Measurements from ENCODE around the gene HLA-E. TPM values are rescaled to one million over a fixed set of nuclear protein-coding genes. Genes with fewer than 3 reads are reported as not detected.

HLA-E gene
- total RNA-seq (1,000 to 10,000 TPM; 1,291 to 1,305 TPM), polyA plus RNA-seq (1,000 to 10,000 TPM; 2,699 to 2,977 (median 2,826) TPM), total RNA-seq (1,053 to 2,171 (median 1,918) reads per million in 6 experiments)

DNA sequence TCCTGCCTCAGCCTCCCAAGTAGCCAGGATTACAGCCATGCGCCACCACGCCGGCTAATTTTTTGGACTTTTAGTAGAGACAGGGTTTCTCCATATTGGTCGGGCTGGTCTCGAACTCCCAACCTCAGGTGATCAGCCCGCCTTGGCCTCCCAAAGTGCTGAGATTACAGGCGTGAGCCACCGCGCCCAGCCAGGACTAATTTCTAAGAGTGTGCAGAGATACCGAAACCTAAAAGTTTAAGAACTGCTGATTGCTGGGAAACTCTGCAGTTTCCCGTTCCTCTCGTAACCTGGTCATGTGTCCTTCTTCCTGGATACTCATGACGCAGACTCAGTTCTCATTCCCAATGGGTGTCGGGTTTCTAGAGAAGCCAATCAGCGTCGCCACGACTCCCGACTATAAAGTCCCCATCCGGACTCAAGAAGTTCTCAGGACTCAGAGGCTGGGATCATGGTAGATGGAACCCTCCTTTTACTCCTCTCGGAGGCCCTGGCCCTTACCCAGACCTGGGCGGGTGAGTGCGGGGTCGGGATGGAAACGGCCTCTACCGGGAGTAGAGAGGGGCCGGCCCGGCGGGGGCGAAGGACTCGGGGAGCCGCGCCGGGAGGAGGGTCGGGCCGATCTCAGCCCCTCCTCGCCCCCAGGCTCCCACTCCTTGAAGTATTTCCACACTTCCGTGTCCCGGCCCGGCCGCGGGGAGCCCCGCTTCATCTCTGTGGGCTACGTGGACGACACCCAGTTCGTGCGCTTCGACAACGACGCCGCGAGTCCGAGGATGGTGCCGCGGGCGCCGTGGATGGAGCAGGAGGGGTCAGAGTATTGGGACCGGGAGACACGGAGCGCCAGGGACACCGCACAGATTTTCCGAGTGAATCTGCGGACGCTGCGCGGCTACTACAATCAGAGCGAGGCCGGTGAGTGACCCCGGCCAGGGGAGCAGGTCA lies at the start of gene HLA-E:
HLA-E (plus strand) TSS at position 429 of the 945 bp plus-strand sequence; CDS start at position 452, 23 bp downstream.
- H3K27ac Mint-ChIP-seq = peak within 1 kb of the TSS; percentile 97 to 100 (median 98)
- peaks cover 34 to 61% (median 49%) of the 10 kb centered on the region in 4 donors for H3K4me1 Mint-ChIP-seq
- peaks cover 22 to 48% (median 31%) of the 10 kb centered on the region in 3 donors for H3K36me3 Mint-ChIP-seq
- POLR2A ChIA-PET = interaction anchor here (1.0 to 12.2 kb wide), 12 partner anchors 7 to 231 kb away, joined by 6 to 540 read pairs (median 34); partner anchors contain the start of genes GNL1, MRPS18B, PPP1R10 and PRR3
- ATAC-seq (peak; percentile 79 to 82), DNase-seq (peak; percentile 59 to 97 (median 92))
- no peaks in the 10 kb centered on the region for H3K9me3 Mint-ChIP-seq
- H3K27me3 Mint-ChIP-seq = no peaks in the 10 kb centered on the region
- H3K4me3 Mint-ChIP-seq = peak within 1 kb of the TSS; percentile 95 to 100 (median 99)

- Mint-ChIP-seq H3K27me3 (peaks cover 49 to 75% (median 57%) of the 10 kb centered on the region in 5 donors), H3K27ac (peak overlapping the region in 1 of 10 donors; percentile 49), H3K9me3 (no peaks in the 10 kb centered on the region), H3K4me1 (peaks cover 3 to 7% (median 3%) of the 10 kb centered on the region in 4 donors), H3K4me3 (no peak overlapping the region), H3K36me3 (no peaks in the 10 kb centered on the region)
- DNase-seq (no peak), ATAC-seq (no peak)
- POLR2A ChIA-PET = interaction anchor here (1.4 kb wide), 1 partner anchor 10 kb away, joined by 3 read pairs; no protein-coding TSS in a partner anchor
Observed at GRCh38 chr6:30441171-30441570, 48.1 kb upstream of the HLA-E start.

DNA sequence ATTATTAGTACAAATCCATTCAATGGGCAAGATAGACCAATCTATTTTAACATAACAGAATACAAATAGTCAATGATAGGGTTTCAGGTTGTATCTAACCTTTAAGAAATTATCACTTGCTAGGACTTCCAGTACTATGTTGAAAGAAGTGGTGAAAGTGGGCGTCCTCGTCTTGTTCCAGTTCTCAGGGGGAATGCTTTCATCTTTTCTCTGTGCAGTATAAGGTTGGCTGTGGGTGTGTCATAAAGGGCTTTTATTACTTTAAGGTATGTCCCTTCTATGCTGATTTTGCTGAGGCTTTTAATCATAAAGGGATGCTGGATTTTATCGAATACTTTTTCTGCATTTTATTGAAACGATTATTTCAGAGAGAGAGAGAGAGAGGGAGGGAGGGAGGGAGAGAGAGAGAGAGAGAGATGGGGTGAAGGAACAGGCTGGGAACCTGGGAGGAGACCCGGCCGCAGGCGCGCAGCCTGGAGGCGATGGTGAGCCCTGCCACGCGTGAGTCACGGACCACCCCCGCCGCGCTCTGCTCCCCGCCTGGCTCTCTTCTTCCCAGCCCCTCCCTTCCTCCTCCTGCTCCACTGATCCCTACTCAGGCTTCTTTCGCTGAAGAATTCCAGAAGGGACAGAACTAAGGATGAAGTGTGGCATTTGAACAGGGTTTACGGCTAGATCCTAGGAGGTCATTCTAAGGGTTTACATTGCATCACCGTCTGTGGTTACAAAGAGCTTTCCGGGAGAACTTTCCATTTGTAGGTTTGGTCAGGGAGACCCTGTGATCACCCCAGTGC lies 45.5 kb upstream of the HLA-E start:
- H3K4me3 Mint-ChIP-seq = peak overlapping the region in 2 of 10 donors; percentile 2 to 9
- peaks cover 0 to 2% (median 0%) of the 10 kb centered on the region in 3 donors for H3K36me3 Mint-ChIP-seq
- no peaks in the 10 kb centered on the region for H3K9me3 Mint-ChIP-seq
- ATAC-seq (peak in 1 of 2 donors; percentile 42), DNase-seq (no peak)
- H3K27ac Mint-ChIP-seq = no peak overlapping the region
- H3K4me1 Mint-ChIP-seq = peaks cover 3 to 10% (median 4%) of the 10 kb centered on the region in 4 donors
- peaks cover 68 to 94% (median 76%) of the 10 kb centered on the region in 5 donors for H3K27me3 Mint-ChIP-seq
- POLR2A ChIA-PET = no interaction called here

- DNase-seq (no peak), ATAC-seq (no peak)
- Mint-ChIP-seq H3K27me3 (peaks cover 71 to 95% (median 80%) of the 10 kb centered on the region in 5 donors), H3K9me3 (no peaks in the 10 kb centered on the region), H3K4me1 (peaks cover 7 to 15% (median 8%) of the 10 kb centered on the region in 4 donors), H3K36me3 (peaks cover 0 to 2% (median 0%) of the 10 kb centered on the region in 3 donors), H3K4me3 (no peak overlapping the region), H3K27ac (no peak overlapping the region)
- POLR2A ChIA-PET = no interaction called here
Observed at GRCh38 chr6:30444451-30444742, 44.9 kb upstream of the HLA-E start.

GRCh38 chr6:30446259-30446658 lies 43.0 kb upstream of the HLA-E start:
- Mint-ChIP-seq H3K4me1 (peaks cover 18 to 34% (median 23%) of the 10 kb centered on the region in 4 donors), H3K9me3 (no peaks in the 10 kb centered on the region), H3K36me3 (peaks cover 0 to 2% (median 0%) of the 10 kb centered on the region in 3 donors), H3K4me3 (no peak overlapping the region), H3K27me3 (peaks cover 62 to 94% (median 73%) of the 10 kb centered on the region in 5 donors), H3K27ac (no peak overlapping the region)
- DNase-seq = no peak
- POLR2A ChIA-PET = no interaction called here
- no peak for ATAC-seq

- H3K27ac Mint-ChIP-seq = no peak overlapping the region
- DNase-seq (no peak), ATAC-seq (no peak)
- no peaks in the 10 kb centered on the region for H3K9me3 Mint-ChIP-seq
- H3K36me3 Mint-ChIP-seq = peaks cover 0 to 2% (median 0%) of the 10 kb centered on the region in 3 donors
- POLR2A ChIA-PET = no interaction called here
- H3K27me3 Mint-ChIP-seq = peaks cover 63 to 94% (median 74%) of the 10 kb centered on the region in 5 donors
- no peak overlapping the region for H3K4me3 Mint-ChIP-seq
- H3K4me1 Mint-ChIP-seq = peaks cover 24 to 42% (median 33%) of the 10 kb centered on the region in 4 donors
Observed at GRCh38 chr6:30447237-30447636, 42.1 kb upstream of the HLA-E start.

DNA sequence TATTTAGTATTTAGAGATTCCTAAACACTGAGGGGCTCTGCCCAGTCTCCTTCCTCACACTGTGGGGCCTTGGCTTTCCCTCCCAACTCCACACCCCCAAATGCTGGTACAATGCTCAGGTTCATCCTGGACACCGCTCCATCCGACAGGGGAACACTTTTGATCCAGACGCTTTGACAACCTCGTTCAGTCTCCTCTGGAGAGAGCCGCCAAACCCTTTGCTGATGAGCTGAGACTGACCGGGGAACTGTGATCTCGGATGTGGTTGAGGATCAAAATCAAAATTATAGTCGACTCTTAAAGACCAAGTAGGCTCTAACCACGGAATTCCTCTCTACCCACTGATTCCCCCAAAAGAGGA lies 38.8 kb upstream of the HLA-E start:
- peak overlapping the region in 4 of 10 donors; percentile 1 to 81 (median 33) for H3K27ac Mint-ChIP-seq
- H3K9me3 Mint-ChIP-seq = no peaks in the 10 kb centered on the region
- peaks cover 28 to 50% (median 44%) of the 10 kb centered on the region in 4 donors for H3K4me1 Mint-ChIP-seq
- peaks cover 54 to 96% (median 78%) of the 10 kb centered on the region in 5 donors for H3K27me3 Mint-ChIP-seq
- POLR2A ChIA-PET = interaction anchor here (1.1 to 2.6 kb wide), 6 partner anchors 9 to 164 kb away, joined by 3 to 16 read pairs (median 6); partner anchors contain the start of gene ABCF1
- no peak for DNase-seq
- peak overlapping the region; percentile 57 to 83 (median 74) for H3K4me3 Mint-ChIP-seq
- peaks cover 0 to 2% (median 0%) of the 10 kb centered on the region in 3 donors for H3K36me3 Mint-ChIP-seq
- peak; percentile 34 for ATAC-seq

DNA sequence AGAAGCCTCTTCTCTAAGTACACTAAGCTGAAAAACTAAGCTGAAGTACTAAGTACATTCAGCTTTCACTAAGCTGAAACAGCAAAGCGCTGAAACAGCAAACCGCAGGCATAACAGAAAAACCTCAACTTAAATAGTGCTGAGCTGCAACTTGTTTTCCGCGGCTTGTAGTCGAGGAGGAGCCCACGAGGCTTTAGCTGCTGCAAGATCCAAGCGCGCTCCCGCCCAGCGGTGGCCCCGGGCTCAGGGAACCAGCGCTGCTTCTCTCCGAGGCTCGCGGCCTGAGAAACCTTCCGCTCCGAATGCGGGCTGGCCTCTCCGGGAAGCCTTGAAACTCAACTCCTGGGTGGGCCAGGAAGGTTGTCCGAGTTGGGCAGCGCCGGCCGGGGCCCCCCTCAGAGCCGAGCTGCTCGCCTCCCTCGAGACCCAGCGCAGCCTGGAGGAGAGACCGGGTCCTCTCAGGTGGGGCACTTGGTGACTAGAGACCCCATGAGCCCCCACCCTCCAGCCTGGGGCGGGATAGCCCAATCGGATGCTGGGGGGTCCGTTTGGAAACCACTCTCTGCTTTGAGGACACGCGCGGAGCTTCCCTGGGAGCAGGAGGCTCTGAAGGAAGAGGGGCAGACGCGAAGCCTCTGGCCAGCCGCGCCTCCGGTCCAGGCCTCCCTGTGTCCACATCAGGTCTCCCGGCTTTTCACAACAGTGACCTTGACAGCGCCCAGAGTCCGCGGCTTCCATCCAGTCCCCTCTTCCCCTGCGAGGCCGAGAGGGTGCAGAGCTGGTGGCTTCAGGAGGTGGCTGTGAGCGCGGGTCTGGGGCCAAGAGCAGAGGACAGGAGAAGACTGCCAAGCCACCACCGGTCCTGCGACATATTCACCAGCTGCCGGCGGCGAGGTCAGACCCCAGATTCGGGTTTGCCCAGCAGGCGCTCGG lies 38.1 kb upstream of the HLA-E start:
- POLR2A ChIA-PET = interaction anchor here (1.0 to 2.6 kb wide), 11 partner anchors 9 to 164 kb away, joined by 3 to 16 read pairs (median 5); partner anchors contain the start of gene ABCF1
- H3K4me1 Mint-ChIP-seq = peaks cover 28 to 50% (median 44%) of the 10 kb centered on the region in 4 donors

GRCh38 chr6:30452736-30453507 lies 36.4 kb upstream of the HLA-E start:
- H3K36me3 Mint-ChIP-seq = no peaks in the 10 kb centered on the region
- peaks cover 28 to 50% (median 44%) of the 10 kb centered on the region in 4 donors for H3K4me1 Mint-ChIP-seq
- no peak for ATAC-seq
- POLR2A ChIA-PET = interaction anchor here (1.0 to 2.2 kb wide), 4 partner anchors 29 to 219 kb away, joined by 3 to 6 read pairs (median 6); no protein-coding TSS in a partner anchor
- no peaks in the 10 kb centered on the region for H3K9me3 Mint-ChIP-seq
- H3K27me3 Mint-ChIP-seq = peaks cover 41 to 96% (median 72%) of the 10 kb centered on the region in 5 donors
- H3K27ac Mint-ChIP-seq = no peak overlapping the region
- DNase-seq = no peak
- peak overlapping the region in 7 of 10 donors; percentile 66 to 75 (median 72) for H3K4me3 Mint-ChIP-seq

More for the DNA sequence above, 38.1 kb upstream of the HLA-E start:
- H3K27ac Mint-ChIP-seq = peak overlapping the region in 4 of 10 donors; percentile 1 to 81 (median 33)
- ATAC-seq = peak; percentile 79 to 83
- H3K9me3 Mint-ChIP-seq = no peaks in the 10 kb centered on the region
- H3K36me3 Mint-ChIP-seq = peaks cover 0 to 2% (median 0%) of the 10 kb centered on the region in 3 donors
- H3K4me3 Mint-ChIP-seq = peak overlapping the region; percentile 57 to 83 (median 74)
- H3K27me3 Mint-ChIP-seq = peaks cover 49 to 96% (median 76%) of the 10 kb centered on the region in 5 donors
- peak; percentile 39 to 79 (median 59) for DNase-seq

DNA sequence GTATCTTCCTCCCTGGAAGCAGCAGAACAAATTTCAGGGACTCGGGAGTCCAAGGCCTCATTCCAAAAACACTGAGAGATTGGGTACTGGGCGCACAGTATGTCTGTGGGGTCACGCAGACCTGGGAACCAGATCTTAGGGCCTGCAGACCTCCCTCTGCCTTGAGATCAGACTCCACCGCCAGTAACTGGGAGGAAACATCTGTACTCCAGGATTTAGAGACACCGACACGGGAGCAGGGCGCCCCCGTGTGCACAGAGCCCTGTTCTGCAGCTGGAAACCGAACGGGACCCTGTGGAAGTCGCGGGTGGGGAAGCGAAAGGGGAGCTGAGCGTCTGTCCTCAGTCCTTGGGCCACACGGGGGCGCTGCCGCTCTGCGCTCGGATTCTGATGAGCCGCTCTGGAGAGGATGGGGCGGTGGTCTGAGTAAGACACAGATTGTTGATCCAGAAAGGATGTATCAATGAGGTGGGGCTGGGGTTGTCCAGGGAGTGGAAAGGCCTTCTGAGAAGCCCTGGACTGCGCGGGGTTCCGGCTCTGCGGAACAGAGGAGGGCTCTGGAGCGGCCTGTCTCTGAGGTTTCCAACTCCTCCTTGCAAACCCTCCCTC lies 35.7 kb upstream of the HLA-E start:
- H3K36me3 Mint-ChIP-seq = no peaks in the 10 kb centered on the region
- POLR2A ChIA-PET = interaction anchor here (0.7 to 2.2 kb wide), 5 partner anchors 12 to 218 kb away, joined by 3 to 6 read pairs (median 3); no protein-coding TSS in a partner anchor
- H3K27me3 Mint-ChIP-seq = peaks cover 41 to 96% (median 72%) of the 10 kb centered on the region in 5 donors
- ATAC-seq (peak; percentile 69 to 73), DNase-seq (peak; percentile 71 to 93 (median 82))
- H3K4me3 Mint-ChIP-seq = peak overlapping the region in 9 of 10 donors; percentile 42 to 75 (median 67)
- peaks cover 0 to 4% (median 0%) of the 10 kb centered on the region in 9 donors for H3K9me3 Mint-ChIP-seq
- peaks cover 28 to 49% (median 44%) of the 10 kb centered on the region in 4 donors for H3K4me1 Mint-ChIP-seq
- H3K27ac Mint-ChIP-seq = peak overlapping the region in 1 of 10 donors; percentile 24
